ENCODE results near the gene EXOC3L1.

Gene EXOC3L1

GRCh38 chr16:67163164-67163998 is 26.6 kb downstream of the EXOC3L1 start:
- DNase-seq: peak; percentile 16 to 48 (median 26)

GRCh38 chr16:67162506-67163163 is 27.3 kb downstream of the EXOC3L1 start:
- no peak for DNase-seq

GRCh38 chr16:67161595-67162058 is 28.3 kb downstream of the EXOC3L1 start:
- DNase-seq: no peak

- peak; percentile 55 to 75 (median 64) for DNase-seq
These were observed 31.0 kb downstream of the EXOC3L1 start for GRCh38 chr16:67158637-67159600.

GRCh38 chr16:67157892-67158635 is 31.9 kb downstream of the EXOC3L1 start:
- DNase-seq: peak in 3 of 6 experiments; percentile 30 to 38 (median 36)

GRCh38 chr16:67157106-67157748 is 32.7 kb downstream of the EXOC3L1 start:
- no peak for DNase-seq

- no peak for DNase-seq
These were observed 33.6 kb downstream of the EXOC3L1 start for GRCh38 chr16:67156143-67156844.

- peak; percentile 46 to 86 (median 67) for DNase-seq
These were observed 34.4 kb downstream of the EXOC3L1 start for GRCh38 chr16:67155295-67156142.

- peak in 1 of 6 experiments; percentile 42 for DNase-seq
These were observed 35.2 kb downstream of the EXOC3L1 start for GRCh38 chr16:67154578-67155294.

GRCh38 chr16:67151431-67152097 is 38.4 kb downstream of the EXOC3L1 start:
- DNase-seq: no peak

- DNase-seq: no peak
These were observed 39.0 kb downstream of the EXOC3L1 start, which contains the start of gene B3GNT9 for GRCh38 chr16:67150833-67151396. Gene B3GNT9 (minus strand): TSS chr16:67150998. CDS start chr16:67150485, 513 bp downstream.

- peak in 1 of 6 experiments; percentile 12 for DNase-seq
These were observed 39.7 kb downstream of the EXOC3L1 start for GRCh38 chr16:67150047-67150832.

- no peak for DNase-seq
These were observed 40.5 kb downstream of the EXOC3L1 start for GRCh38 chr16:67149276-67150046.

GRCh38 chr16:67148656-67149275 is 41.2 kb downstream of the EXOC3L1 start:
- DNase-seq: no peak

- DNase-seq: no peak
These were observed 41.7 kb downstream of the EXOC3L1 start for GRCh38 chr16:67148221-67148620.
